Ovary (tissue), 9 donors: ENCODE measurements around the gene CTNNAL1. TPM values are rescaled to one million over a fixed set of nuclear protein-coding genes. Genes with fewer than 3 reads are reported as not detected.

Experiments used
- DNase-seq, 5 donors: peaks; one replicate each; pipeline ENCODE4 v3.0.0-alpha.2; 2019 to 2020
- H3K27ac ChIP-seq, 2 donors: fragments of 200-600 bp; one replicate each; pipeline versions ENCODE4 v1.5.1 to v1.8.0; 2019 to 2022
- H3K27me3 ChIP-seq: fragments of 200-600 bp; one replicate; pipeline ENCODE4 v1.8.0; 2022
- H3K36me3 ChIP-seq: fragments of 200-600 bp; sonication (generic); one replicate; pipeline ENCODE4 v1.5.1; 2019
- H3K4me1 ChIP-seq: one replicate; pipeline ENCODE4 v1.8.1; 2013; ENCODE audit warnings: mild to moderate bottlenecking, moderate library complexity; ENCODE audit not compliant: insufficient read depth
- H3K4me3 ChIP-seq: fragments of 200-600 bp; sonication (generic); one replicate; pipeline ENCODE4 v1.5.1; 2017
- H3K9me3 ChIP-seq, 2 donors: fragments of 200-600 bp in 1 of 2; sonication (generic) in 1 of 2; one replicate each; pipeline versions ENCODE4 v1.5.1 to v1.8.1; 2013 to 2019; ENCODE audit warnings: mild to moderate bottlenecking in 1 of 2, moderate library complexity in 1 of 2
- EP300 ChIP-seq: sonication (generic); formaldehyde crosslinking; IDR thresholded peaks from one replicate; pipeline ENCODE4 v1.6.1; 2017; ENCODE audit warnings: antibody characterized with exemption
- POLR2A ChIP-seq: fragments of 450-650 bp; IDR thresholded peaks from one replicate; pipeline ENCODE4 v1.6.1; 2017; ENCODE audit warnings: antibody characterized with exemption, mild to moderate bottlenecking, moderate library complexity
- WGBS, 3 donors: extraction: QIAGEN DNeasy Blood & Tissue Kit in 1 of 3; methylation state at CpG; one replicate each; pipeline versions ENCODE4 v1.1.5 to v1.1.7; 2013 to 2017; 5-methylcytosine and 5-hydroxymethylcytosine counted together
- intact Hi-C, 4 donors: fragments of 100-400 bp; cut with DNase I; formaldehyde crosslinking; loops; one replicate each; pipeline versions ENCODE4 v1.11.0 to v1.15.1; 2022 to 2023
- polyA plus RNA-seq, 2 donors: library from polyadenylated mRNA; stranded (reverse); fragments of 200-250 nt in 1 of 2; fragments of 350-450 nt in 1 of 2; fragmentation: Illumina TruSeq in 1 of 2; extraction: RNeasy Lipid Tissue Mini Kit (QIAGEN cat#74804) in 1 of 2; gene quantifications; one replicate each; pipeline ENCODE4 v1.2.3, GENCODE V29; 2013 to 2014
- total RNA-seq, 7 donors: library from RNA; depleted of rRNA in 2 of 7; stranded (reverse); fragments of >200 nt in 2 of 7; fragmentation: NEBNext Ultra II Directional in 3 of 7; extraction: Animal tissue kit (Norgen Biotek cat#: 25700) in 3 of 7; gene quantifications; one replicate each; pipeline versions ENCODE4 v1.1.0 to v1.2.4, GENCODE V29; 2016 to 2023
- TF ChIP-seq, protein P1 (sequence below), 3 donors: fragments of 450-650 bp in 2 of 3; fragments of 200-600 bp in 1 of 3; IDR thresholded peaks; one replicate each; pipeline versions ENCODE4 v1.5.1 to v1.8.0; 2016 to 2022; ENCODE audit warnings: antibody characterized with exemption in 3 of 3, mild to moderate bottlenecking in 1 of 3
- donor health status: DM: no; HTN: no; CAD: no; lungs with moderate emphysema.
- donor health status: DM: no; HTN: no; CAD: no.
- donor health status: Bipolar disorder and iron deficiency.
- donor health status: DM: yes; HTN: yes; CAD: no.
- donor health status: DM: no; HTN: no; CAD: no.
- donor health status: DM: yes; HTN: yes; CAD: no.

CTNNAL1 gene
- total and polyA plus RNA-seq, 9 donors, result 82.4 to 238 (median 137) TPM

DNA sequence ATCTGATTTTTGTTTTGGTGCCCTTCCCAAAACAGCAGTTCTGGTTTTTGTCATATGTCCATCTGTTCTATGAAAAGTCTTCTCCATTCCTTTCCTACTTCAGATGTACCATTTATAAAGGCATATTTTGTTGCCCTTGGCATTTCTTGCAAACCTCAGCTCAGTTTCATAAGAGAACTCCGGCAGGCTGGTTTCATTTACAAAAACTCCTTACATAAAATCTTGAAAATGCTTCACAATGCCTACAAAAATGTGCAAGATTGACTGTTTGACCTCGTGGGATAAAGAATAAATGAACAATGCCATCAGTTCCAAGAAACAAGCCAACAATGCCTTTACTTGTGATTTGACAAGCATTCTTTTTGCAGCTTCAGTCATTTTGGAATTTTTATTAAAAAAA lies 39.1 kb upstream of the CTNNAL1 start:
- H3K9me3 ChIP-seq, result no peaks in the 10 kb centered on the region
- intact Hi-C loops, result no loop called here
- TF ChIP-seq, protein P1, sequence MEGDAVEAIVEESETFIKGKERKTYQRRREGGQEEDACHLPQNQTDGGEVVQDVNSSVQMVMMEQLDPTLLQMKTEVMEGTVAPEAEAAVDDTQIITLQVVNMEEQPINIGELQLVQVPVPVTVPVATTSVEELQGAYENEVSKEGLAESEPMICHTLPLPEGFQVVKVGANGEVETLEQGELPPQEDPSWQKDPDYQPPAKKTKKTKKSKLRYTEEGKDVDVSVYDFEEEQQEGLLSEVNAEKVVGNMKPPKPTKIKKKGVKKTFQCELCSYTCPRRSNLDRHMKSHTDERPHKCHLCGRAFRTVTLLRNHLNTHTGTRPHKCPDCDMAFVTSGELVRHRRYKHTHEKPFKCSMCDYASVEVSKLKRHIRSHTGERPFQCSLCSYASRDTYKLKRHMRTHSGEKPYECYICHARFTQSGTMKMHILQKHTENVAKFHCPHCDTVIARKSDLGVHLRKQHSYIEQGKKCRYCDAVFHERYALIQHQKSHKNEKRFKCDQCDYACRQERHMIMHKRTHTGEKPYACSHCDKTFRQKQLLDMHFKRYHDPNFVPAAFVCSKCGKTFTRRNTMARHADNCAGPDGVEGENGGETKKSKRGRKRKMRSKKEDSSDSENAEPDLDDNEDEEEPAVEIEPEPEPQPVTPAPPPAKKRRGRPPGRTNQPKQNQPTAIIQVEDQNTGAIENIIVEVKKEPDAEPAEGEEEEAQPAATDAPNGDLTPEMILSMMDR (IDR thresholded peaks at IDR 0.05), result no peak
- TF ChIP-seq EP300, result no peak
- no peak for TF ChIP-seq POLR2A
- no peak overlapping the region for H3K4me3 ChIP-seq
- DNase-seq, result no peak
- H3K4me1 ChIP-seq, result no peaks in the 10 kb centered on the region
- no peaks in the 10 kb centered on the region for H3K36me3 ChIP-seq
- no peak overlapping the region for H3K27ac ChIP-seq
- no peaks in the 10 kb centered on the region for H3K27me3 ChIP-seq
- WGBS, 3 donors, result 42 to 77% (median 51%) methylated on average over 2 of the region's 2 CpGs

DNA sequence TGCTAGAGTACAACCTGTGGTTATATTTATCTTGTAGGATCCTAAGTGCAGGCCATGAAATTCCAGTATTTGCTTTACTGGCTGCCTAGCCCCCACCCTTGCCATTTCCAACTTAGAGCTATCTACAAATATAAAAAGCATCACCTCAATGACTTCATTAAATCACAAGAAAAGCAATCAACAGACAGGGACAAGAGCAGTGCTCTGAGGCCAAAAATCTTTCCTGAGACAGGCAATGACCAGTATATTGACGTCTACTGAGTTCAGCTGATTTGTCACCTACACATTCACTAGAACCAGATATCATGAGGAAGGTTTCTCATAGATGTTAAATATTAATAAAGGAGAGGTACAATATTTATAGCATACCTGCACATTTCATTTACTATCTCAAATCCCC lies 38.4 kb upstream of the CTNNAL1 start:
- TF ChIP-seq POLR2A (no peak), EP300 (no peak)
- TF ChIP-seq, protein P1 (IDR thresholded peaks at IDR 0.05), result no peak
- no peaks in the 10 kb centered on the region for H3K9me3 ChIP-seq
- H3K4me1 ChIP-seq, result no peaks in the 10 kb centered on the region
- no peaks in the 10 kb centered on the region for H3K27me3 ChIP-seq
- 89 to 95% (median 93%) methylated on average over 1 of the region's 1 CpG for WGBS, 3 donors
- no peak overlapping the region for H3K27ac ChIP-seq
- H3K36me3 ChIP-seq, result no peaks in the 10 kb centered on the region
- H3K4me3 ChIP-seq, result no peak overlapping the region
- DNase-seq, result no peak
- intact Hi-C loops, result no loop called here

DNA sequence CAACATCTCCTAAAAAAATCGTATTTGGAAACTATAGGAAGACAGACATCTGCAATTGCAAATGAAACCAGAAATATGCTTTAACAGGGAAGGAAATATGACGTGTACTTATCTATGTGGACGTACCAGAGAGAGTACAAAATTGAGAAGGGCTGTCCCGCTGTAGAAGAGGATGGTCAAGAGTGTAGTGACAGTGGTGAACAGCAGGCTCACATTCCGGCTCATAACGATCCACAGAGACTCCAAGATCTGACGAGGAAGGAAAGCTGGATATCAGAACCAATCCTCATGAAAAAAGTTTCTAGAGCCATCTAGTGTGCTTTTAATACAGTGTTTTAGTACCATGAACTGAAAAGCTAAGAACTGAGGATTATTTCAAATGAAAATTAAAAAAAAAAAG lies 37.1 kb upstream of the CTNNAL1 start:
- no peaks in the 10 kb centered on the region for H3K36me3 ChIP-seq
- H3K27ac ChIP-seq, result no peak overlapping the region
- no peak overlapping the region for H3K4me3 ChIP-seq
- DNase-seq, result no peak
- no peaks in the 10 kb centered on the region for H3K27me3 ChIP-seq
- intact Hi-C loops, result no loop called here
- H3K4me1 ChIP-seq, result no peaks in the 10 kb centered on the region
- TF ChIP-seq, protein P1 (IDR thresholded peaks at IDR 0.05), result no peak
- no peak for TF ChIP-seq EP300
- TF ChIP-seq POLR2A, result no peak
- H3K9me3 ChIP-seq, result no peaks in the 10 kb centered on the region
- WGBS, 3 donors, result 63 to 66% (median 63%) methylated on average over 7 of the region's 7 CpGs

DNA sequence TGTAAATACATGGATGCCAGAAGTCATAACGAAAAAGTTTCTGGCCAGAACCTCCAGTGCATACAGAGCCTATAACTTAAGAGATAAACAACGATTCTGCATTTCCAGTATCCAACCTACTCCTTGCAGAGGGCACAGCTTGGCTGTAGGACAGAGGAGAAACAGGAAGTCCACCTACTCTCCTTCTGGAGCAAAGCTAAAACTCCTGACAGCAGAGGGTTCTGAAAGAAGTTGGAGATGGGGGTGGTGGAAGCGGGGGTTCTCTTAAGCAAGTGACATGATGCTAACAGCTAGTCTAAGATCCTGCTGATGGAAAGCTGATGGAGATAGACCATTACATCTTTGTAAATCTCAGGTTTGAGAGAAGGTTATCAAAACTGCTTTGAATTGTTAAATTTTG lies 35.5 kb upstream of the CTNNAL1 start:
- no peak for DNase-seq
- Histone ChIP-seq H3K9me3 (no peaks in the 10 kb centered on the region), H3K4me3 (no peak overlapping the region), H3K4me1 (no peaks in the 10 kb centered on the region), H3K36me3 (no peaks in the 10 kb centered on the region), H3K27ac (no peak overlapping the region), H3K27me3 (no peaks in the 10 kb centered on the region)
- 73 to 90% (median 75%) methylated on average over 3 of the region's 3 CpGs for WGBS, 3 donors
- TF ChIP-seq, protein P1 (IDR thresholded peaks at IDR 0.05), result no peak
- no peak for TF ChIP-seq POLR2A
- intact Hi-C loops, result no loop called here

DNA sequence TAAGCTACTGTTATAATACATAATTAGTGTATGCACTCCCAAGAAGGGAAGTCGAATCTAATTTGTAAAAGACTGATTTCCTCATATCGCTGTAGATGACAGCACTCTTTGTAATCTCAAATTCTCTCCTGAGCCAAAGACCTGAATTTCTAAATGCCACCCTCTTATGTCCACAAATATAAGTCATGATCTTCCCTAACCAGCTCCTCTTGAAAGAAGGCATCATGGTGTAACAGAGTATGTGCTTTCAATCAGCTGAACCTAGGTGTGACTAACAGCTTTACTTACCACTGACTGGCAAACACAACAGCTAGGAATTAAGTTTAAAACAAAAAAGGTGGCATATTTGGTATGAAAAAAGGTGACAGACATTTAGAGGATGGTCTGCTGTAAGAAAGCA lies 34.0 kb upstream of the CTNNAL1 start:
- intact Hi-C loops, result no loop called here
- H3K27me3 ChIP-seq, result no peaks in the 10 kb centered on the region
- H3K9me3 ChIP-seq, result no peaks in the 10 kb centered on the region
- no peaks in the 10 kb centered on the region for H3K4me1 ChIP-seq
- no peak for DNase-seq
- no peaks in the 10 kb centered on the region for H3K36me3 ChIP-seq
- TF ChIP-seq POLR2A (no peak), EP300 (no peak)
- TF ChIP-seq, protein P1 (IDR thresholded peaks at IDR 0.05), result no peak
- WGBS, 3 donors, result 93 to 95% (median 94%) methylated on average over 2 of the region's 2 CpGs
- no peak overlapping the region for H3K27ac ChIP-seq
- no peak overlapping the region for H3K4me3 ChIP-seq
